ENCODE measurements around the gene CDK6.

The CDK6 gene

DNA sequence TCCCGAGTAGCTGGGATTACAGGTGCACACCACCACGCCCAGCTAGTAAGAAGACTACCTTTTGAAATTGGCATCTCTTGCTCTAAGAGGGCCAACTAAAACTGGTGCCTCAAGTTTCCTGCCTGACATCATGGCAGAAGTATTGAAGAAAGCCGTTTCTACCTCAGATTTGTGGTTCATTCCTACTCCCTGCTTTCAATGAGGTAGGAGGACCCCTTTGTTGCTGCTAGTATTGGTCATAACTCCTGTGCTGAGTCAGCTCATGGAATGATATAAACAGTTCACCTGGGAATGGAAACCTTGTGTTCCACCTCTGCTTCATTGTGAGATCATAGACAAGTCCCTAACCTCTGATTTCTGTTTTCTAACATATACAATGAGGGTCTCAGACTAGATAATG, 82.8 kb downstream of the CDK6 start:
- FAIRE-seq: no peak
- TF ChIP-seq, protein P1, sequence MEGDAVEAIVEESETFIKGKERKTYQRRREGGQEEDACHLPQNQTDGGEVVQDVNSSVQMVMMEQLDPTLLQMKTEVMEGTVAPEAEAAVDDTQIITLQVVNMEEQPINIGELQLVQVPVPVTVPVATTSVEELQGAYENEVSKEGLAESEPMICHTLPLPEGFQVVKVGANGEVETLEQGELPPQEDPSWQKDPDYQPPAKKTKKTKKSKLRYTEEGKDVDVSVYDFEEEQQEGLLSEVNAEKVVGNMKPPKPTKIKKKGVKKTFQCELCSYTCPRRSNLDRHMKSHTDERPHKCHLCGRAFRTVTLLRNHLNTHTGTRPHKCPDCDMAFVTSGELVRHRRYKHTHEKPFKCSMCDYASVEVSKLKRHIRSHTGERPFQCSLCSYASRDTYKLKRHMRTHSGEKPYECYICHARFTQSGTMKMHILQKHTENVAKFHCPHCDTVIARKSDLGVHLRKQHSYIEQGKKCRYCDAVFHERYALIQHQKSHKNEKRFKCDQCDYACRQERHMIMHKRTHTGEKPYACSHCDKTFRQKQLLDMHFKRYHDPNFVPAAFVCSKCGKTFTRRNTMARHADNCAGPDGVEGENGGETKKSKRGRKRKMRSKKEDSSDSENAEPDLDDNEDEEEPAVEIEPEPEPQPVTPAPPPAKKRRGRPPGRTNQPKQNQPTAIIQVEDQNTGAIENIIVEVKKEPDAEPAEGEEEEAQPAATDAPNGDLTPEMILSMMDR (IDR thresholded peaks at IDR 0.05; ENCODE audit: insufficient read depth, missing control alignments): no peak
- no peak for DNase-seq (ENCODE audit: insufficient read length, low spot score)

- no peak for DNase-seq (ENCODE audit: insufficient read length, low spot score)
- FAIRE-seq: no peak
- TF ChIP-seq, protein P1 (IDR thresholded peaks at IDR 0.05; ENCODE audit: insufficient read depth, missing control alignments): no peak
Measured at GRCh38 chr7:92751902-92752901, 84.2 kb downstream of the CDK6 start.

GRCh38 chr7:92750946-92751345, 85.4 kb downstream of the CDK6 start:
- DNase-seq (ENCODE audit: insufficient read length, low spot score) (no peak), FAIRE-seq (no peak)
- TF ChIP-seq, protein P1 (IDR thresholded peaks at IDR 0.05; ENCODE audit: insufficient read depth, missing control alignments): no peak

DNA sequence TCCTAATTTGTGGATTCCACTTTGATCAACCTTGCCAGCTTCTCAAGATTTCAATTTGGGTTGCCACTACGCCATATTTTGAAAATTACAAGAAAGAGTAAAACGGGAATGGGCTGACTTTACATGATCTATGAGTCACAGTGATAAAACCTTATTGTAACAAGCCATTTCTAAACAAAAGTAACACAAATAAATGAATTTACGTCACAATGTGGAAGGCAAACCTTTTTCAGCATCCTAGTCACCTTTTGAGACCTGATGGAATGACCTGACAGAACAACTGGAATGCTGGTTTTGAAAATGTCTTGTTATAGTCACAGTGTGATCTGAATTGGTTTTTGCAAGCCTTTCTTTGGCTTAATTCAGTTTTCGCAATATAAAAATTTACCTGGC, 85.9 kb downstream of the CDK6 start:
- TF ChIP-seq, protein P1 (IDR thresholded peaks at IDR 0.05; ENCODE audit: insufficient read depth, missing control alignments): no peak
- DNase-seq (ENCODE audit: insufficient read length, low spot score) (no peak), FAIRE-seq (no peak)

DNA sequence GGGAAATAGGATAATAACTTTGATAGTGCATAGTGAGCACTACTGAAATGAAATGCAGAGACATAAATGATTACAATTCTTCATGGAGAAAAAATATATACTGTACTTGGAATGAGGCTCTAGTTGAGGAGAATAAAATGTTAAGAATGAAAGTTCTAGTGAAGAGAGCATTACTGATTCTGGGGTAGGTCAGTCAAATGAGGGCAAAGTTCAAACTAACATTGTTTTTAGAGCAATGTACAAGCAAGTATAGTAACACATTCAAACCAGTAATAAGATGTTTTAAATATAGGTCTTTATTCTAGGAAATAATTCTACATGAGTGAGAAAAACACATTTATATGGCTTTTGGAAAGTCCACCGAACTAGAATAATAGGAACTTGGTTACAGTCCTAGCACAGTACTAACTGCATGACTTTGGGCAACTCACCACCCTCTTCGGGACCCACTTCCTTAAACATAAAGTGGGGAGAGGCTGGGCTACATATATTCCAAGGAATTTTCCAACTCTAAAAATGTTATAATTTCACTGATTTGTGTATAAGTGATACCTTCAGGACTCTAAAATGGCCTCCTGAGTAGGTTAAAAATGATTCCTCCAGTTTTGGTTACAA, 86.4 kb downstream of the CDK6 start:
- TF ChIP-seq, protein P1 (IDR thresholded peaks at IDR 0.05; ENCODE audit: insufficient read depth, missing control alignments): no peak
- FAIRE-seq (no peak), DNase-seq (ENCODE audit: insufficient read length, low spot score) (no peak)

- DNase-seq (ENCODE audit: insufficient read length, low spot score): no peak
- TF ChIP-seq, protein P1 (IDR thresholded peaks at IDR 0.05; ENCODE audit: insufficient read depth, missing control alignments): no peak
- no peak for FAIRE-seq
Measured at GRCh38 chr7:92749327-92749755, 87.0 kb downstream of the CDK6 start.

Data from D721Med (cell line).